SJCRH30 (cell line): ENCODE results near the gene SMYD3. TPM values are rescaled to one million over a fixed set of nuclear protein-coding genes. Genes with fewer than 3 reads are reported as not detected.

ENCODE experiments used
- DNase-seq, 2 experiments: peaks; one replicate each; pipeline ENCODE4 v3.0.0-alpha.2; 2015 to 2020
- H3K27ac ChIP-seq: fragments of 250-450 bp; sonication (Bioruptor Pico); 2 replicates; pipeline ENCODE4 v1.5.1; 2020; ENCODE audit warnings: mild to moderate bottlenecking, moderate library complexity
- H3K27me3 ChIP-seq: fragments of 250-450 bp; sonication (Bioruptor Pico); 2 replicates; pipeline ENCODE4 v1.5.1; 2020; ENCODE audit warnings: mild to moderate bottlenecking, moderate library complexity
- H3K36me3 ChIP-seq: fragments of 250-450 bp; sonication (Bioruptor Pico); 2 replicates; pipeline ENCODE4 v1.5.1; 2020; ENCODE audit warnings: mild to moderate bottlenecking, moderate library complexity
- H3K4me1 ChIP-seq: fragments of 250-450 bp; sonication (Bioruptor Pico); 2 replicates; pipeline ENCODE4 v1.5.1; 2020; ENCODE audit warnings: mild to moderate bottlenecking, moderate library complexity
- H3K4me3 ChIP-seq: fragments of 250-450 bp; sonication (Bioruptor Pico); 2 replicates; pipeline ENCODE4 v1.5.1; 2020; ENCODE audit warnings: mild to moderate bottlenecking, moderate library complexity
- H3K9me3 ChIP-seq: fragments of 250-450 bp; sonication (Bioruptor Pico); replicated peaks from 2 replicates; pipeline ENCODE4 v1.5.1; 2020; ENCODE audit warnings: mild to moderate bottlenecking, moderate library complexity
- total RNA-seq: library from RNA; depleted of rRNA; stranded (reverse); fragments of >200 nt; shearing (Covaris generic); gene quantifications from 2 replicates; pipeline ENCODE4 v1.2.3, GENCODE V29; 2014

The SMYD3 gene
- total RNA-seq, 1 experiment from 2014 or later: 18.1 TPM

- peaks cover 2% of the 10 kb centered on the region; the same call in 1 of the 2 replicates for H3K4me1 ChIP-seq
- H3K27me3 ChIP-seq: no peaks in the 10 kb centered on the region
- no peak overlapping the region for H3K4me3 ChIP-seq
- no peak for DNase-seq
- H3K27ac ChIP-seq: no peak overlapping the region
- H3K9me3 ChIP-seq: no peaks in the 10 kb centered on the region
- H3K36me3 ChIP-seq: no peaks in the 10 kb centered on the region
These were observed 606.0 kb downstream of the SMYD3 start for GRCh38 chr1:245901037-245901436.

DNA sequence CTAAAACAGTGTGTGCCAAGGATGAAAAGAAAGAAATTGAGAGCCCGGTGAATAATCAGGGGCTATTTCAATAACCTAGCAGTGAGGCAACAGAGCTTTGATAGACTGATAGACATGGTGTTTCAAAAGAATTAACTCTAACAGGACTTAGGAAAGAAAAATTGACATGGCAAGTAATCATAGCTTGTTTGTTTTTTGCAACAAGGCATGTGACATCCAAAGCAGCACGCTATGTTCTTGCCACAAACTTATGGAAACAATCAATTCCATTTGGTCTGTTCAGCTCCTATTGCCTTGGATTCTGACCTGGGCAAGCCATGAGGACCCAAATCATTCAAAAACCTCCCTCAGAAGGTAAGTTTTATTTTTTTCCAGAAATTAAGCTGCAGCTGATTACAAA is 608.5 kb downstream of the SMYD3 start:
- Histone ChIP-seq H3K27me3 (no peaks in the 10 kb centered on the region), H3K27ac (no peak overlapping the region), H3K4me1 (peaks cover 18% of the 10 kb centered on the region), H3K4me3 (no peak overlapping the region), H3K36me3 (no peaks in the 10 kb centered on the region), H3K9me3 (no peaks in the 10 kb centered on the region; the same call in 1 of the 2 replicates)
- DNase-seq: no peak

DNA sequence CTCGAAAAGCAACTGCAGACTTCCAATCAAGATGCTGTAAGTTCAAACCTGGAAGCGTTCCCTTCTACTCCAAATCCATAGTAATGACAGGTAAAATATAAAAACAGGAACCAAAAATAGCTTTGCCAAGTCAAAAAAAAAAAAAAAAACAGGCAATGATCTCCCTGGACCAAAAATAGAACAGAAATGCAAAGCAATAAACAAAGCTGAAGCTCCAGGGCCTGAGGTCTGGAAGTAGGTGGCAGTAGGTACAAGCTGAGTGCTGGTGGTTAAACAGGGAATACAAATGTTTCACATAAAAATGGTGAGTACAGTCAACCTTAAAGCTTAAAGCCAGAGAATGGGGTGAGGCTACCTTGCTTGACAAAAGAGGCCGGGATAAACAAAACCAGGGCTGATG is 610.8 kb downstream of the SMYD3 start:
- no peak overlapping the region for H3K27ac ChIP-seq
- H3K4me3 ChIP-seq: no peak overlapping the region
- DNase-seq: no peak
- H3K27me3 ChIP-seq: no peaks in the 10 kb centered on the region
- no peaks in the 10 kb centered on the region for H3K36me3 ChIP-seq
- H3K9me3 ChIP-seq: peaks cover 7% of the 10 kb centered on the region
- peaks cover 18% of the 10 kb centered on the region for H3K4me1 ChIP-seq

DNA sequence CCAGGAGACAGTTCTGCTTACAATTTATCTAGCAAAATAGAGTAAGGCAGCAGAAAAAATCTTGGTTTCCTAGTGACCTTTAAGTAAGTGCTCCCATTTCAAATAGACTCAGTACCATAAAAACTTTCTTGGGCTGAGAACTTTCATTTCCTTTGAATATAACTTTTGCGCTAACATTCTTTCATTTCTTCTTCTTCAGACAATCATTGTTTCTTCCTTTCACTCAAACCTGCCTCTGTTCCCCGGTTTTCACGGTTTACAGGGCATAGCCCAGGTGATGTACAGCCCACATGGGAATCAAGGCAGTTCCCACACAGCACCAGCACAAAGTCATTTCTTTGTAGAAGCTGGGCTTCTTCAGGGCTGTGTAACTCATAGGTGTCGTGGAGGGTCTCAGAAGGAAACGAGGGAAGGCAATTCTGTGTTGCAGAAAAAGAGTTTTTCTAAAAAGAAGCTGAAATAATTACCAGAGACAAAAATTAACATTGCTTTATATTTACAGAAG is 611.6 kb downstream of the SMYD3 start:
- Histone ChIP-seq H3K27me3 (no peaks in the 10 kb centered on the region), H3K4me3 (no peak overlapping the region), H3K9me3 (peaks cover 7% of the 10 kb centered on the region), H3K27ac (peak overlapping the region; percentile 51; the same call in 1 of the 2 replicates), H3K4me1 (peaks cover 18% of the 10 kb centered on the region), H3K36me3 (no peaks in the 10 kb centered on the region)
- DNase-seq: no peak

DNA sequence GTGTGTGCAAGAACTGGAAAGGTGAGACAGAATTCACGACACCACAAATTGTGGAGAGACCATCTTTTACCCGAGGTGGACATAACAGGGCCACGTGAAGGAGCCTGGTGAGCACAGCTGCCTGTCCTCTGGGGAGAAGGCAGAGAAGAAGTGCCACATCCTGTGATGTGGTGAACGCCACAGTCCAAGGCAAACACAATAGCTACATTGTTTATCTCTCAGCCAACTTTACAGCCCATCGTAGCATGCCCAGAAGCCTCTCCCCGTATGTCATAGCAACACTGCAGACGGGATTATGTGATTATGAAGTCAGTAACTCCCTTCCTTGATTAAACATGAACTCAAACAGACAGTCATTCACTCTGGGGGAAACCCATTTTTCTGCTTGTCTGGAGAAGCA is 612.2 kb downstream of the SMYD3 start:
- Histone ChIP-seq H3K4me3 (no peak overlapping the region), H3K9me3 (peaks cover 7% of the 10 kb centered on the region), H3K4me1 (peaks cover 18% of the 10 kb centered on the region), H3K27me3 (no peaks in the 10 kb centered on the region), H3K27ac (peak overlapping the region; percentile 51), H3K36me3 (no peaks in the 10 kb centered on the region)
- DNase-seq: peak; percentile 79 to 87

GRCh38 chr1:245893025-245893424 is 614.1 kb downstream of the SMYD3 start:
- peaks cover 10% of the 10 kb centered on the region for H3K9me3 ChIP-seq
- no peak for DNase-seq
- peaks cover 18% of the 10 kb centered on the region for H3K4me1 ChIP-seq
- H3K4me3 ChIP-seq: no peak overlapping the region
- no peaks in the 10 kb centered on the region for H3K27me3 ChIP-seq
- no peaks in the 10 kb centered on the region for H3K36me3 ChIP-seq
- H3K27ac ChIP-seq: no peak overlapping the region

DNA sequence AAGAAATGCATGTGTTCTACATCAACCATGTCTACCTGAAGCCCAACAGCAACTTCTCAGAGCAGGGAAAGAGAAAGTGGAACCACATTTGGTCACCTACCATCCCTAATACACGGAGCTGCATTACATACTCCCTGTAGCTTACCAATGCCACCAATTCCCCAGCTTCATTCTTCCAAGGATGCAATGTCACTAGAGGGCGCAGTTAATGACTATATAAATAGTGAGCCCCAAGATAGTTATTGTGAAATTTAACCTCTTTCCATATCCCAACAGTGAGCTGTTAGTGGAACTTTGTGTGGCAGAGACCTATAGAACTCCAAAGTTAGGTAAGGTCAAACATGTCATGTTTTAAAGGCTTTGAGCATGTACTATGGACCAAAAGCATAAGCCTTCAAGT is 618.3 kb downstream of the SMYD3 start:
- H3K27me3 ChIP-seq: no peaks in the 10 kb centered on the region
- peak in 1 of 2 experiments; percentile 36 for DNase-seq
- no peak overlapping the region for H3K27ac ChIP-seq
- H3K9me3 ChIP-seq: peaks cover 10% of the 10 kb centered on the region
- no peaks in the 10 kb centered on the region for H3K4me1 ChIP-seq
- no peak overlapping the region for H3K4me3 ChIP-seq
- H3K36me3 ChIP-seq: no peaks in the 10 kb centered on the region

GRCh38 chr1:245887829-245888228 is 619.2 kb downstream of the SMYD3 start:
- no peaks in the 10 kb centered on the region for H3K27me3 ChIP-seq
- no peak for DNase-seq

DNA sequence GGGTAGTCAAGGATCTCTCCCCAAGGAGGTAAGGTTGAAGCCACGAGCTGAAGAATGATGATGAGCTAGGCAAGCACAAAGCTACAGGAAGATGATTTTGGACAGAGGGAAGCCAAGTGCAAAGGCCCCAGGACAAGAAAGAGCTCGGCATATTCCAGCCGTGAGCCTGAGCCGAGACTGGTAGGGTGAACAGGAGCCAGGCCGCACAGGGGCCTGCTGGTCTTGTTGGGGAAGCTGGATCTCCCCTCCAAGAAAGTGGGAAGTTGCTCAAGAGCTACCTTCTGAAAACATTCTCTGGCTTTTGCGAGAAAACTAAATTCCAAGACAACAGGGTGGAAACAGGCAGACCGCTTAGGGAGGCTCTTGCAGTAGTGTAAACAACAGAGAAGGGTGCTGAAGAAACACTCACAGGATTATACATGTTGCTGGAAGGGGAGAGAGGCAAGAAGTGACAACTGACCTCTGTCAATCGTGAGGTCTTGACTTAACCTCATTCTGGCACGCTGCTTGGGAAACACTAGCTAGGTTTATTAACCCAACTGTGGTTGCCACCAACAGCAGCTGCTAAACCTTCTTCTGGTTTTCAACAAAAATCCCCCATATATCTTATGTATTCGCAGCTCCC is 625.2 kb downstream of the SMYD3 start:
- no peaks in the 10 kb centered on the region for H3K36me3 ChIP-seq
- H3K9me3 ChIP-seq: no peaks in the 10 kb centered on the region
- H3K4me3 ChIP-seq: no peak overlapping the region
- no peaks in the 10 kb centered on the region for H3K27me3 ChIP-seq
- peaks cover 12% of the 10 kb centered on the region for H3K4me1 ChIP-seq
- no peak overlapping the region for H3K27ac ChIP-seq
- DNase-seq: no peak

More at GRCh38 chr1:245887829-245888228, 619.2 kb downstream of the SMYD3 start:
- Histone ChIP-seq H3K9me3 (peaks cover 4% of the 10 kb centered on the region), H3K27ac (no peak overlapping the region), H3K36me3 (no peaks in the 10 kb centered on the region), H3K4me3 (no peak overlapping the region), H3K4me1 (no peaks in the 10 kb centered on the region)

DNA sequence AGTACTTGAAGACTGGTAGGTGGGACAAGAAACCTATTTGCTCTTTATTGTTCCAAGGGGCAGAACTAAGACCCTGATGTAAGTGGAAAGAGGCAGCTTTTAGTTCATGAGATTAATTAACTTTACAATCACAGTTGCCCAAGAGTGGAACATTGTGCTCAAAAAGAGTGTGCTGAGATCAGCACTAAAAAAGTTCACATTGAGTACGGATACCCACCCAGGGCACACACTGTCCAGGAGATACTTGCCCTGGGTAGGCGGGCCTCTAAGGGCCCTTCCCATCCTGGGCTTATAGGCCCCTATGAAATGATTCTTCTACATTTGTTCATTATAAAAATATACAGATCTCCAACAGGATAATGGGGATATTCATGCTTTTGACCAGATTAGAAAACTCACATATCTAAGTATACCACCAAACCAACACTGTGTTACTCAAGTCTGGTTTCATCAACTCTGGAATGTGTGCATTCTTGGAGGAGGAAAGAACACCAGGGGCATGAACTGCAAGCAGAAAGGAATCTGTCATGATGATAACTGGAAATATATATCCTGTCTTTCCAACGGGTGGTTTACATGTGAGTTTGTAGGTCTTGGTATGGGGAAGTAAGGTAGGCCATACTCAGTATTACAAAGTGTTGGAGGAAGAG is 626.2 kb downstream of the SMYD3 start:
- no peak overlapping the region for H3K4me3 ChIP-seq
- H3K9me3 ChIP-seq: no peaks in the 10 kb centered on the region
- DNase-seq: no peak
- peaks cover 15% of the 10 kb centered on the region for H3K4me1 ChIP-seq
- no peaks in the 10 kb centered on the region for H3K27me3 ChIP-seq
- no peaks in the 10 kb centered on the region for H3K36me3 ChIP-seq
- H3K27ac ChIP-seq: no peak overlapping the region

- Histone ChIP-seq H3K27me3 (no peaks in the 10 kb centered on the region), H3K4me3 (no peak overlapping the region), H3K36me3 (no peaks in the 10 kb centered on the region), H3K27ac (no peak overlapping the region), H3K9me3 (no peaks in the 10 kb centered on the region), H3K4me1 (peaks cover 15% of the 10 kb centered on the region)
- DNase-seq: no peak
These were observed 628.0 kb downstream of the SMYD3 start for GRCh38 chr1:245879091-245879490.

DNA sequence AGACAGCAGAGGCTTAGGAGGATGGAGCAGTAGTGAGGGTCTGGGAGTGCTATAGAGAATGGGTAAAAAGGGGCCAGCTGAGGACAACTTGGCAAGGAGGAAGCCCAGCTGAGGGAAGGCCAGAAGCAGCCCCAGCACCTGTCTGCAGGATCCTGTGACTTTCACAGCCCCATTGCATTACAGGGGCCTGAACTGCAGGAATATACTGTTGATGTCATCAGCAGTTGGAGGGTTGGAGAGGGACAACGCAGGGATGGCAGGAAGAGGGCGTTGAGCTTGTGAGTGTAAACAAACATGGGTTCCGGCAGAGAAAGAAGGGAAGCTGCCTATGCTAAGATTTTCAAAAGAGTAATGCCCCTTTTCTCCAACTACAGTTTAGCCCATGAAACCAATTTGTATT is 628.5 kb downstream of the SMYD3 start:
- no peaks in the 10 kb centered on the region for H3K27me3 ChIP-seq
- H3K36me3 ChIP-seq: no peaks in the 10 kb centered on the region
- peak; percentile 63 to 77 for DNase-seq
- no peak overlapping the region for H3K27ac ChIP-seq
- peaks cover 15% of the 10 kb centered on the region for H3K4me1 ChIP-seq
- H3K4me3 ChIP-seq: no peak overlapping the region
- no peaks in the 10 kb centered on the region for H3K9me3 ChIP-seq

- no peak overlapping the region for H3K27ac ChIP-seq
- peaks cover 15% of the 10 kb centered on the region for H3K4me1 ChIP-seq
- H3K36me3 ChIP-seq: no peaks in the 10 kb centered on the region
- no peaks in the 10 kb centered on the region for H3K9me3 ChIP-seq
- H3K27me3 ChIP-seq: no peaks in the 10 kb centered on the region
- no peak overlapping the region for H3K4me3 ChIP-seq
- DNase-seq: no peak
These were observed 629.1 kb downstream of the SMYD3 start for GRCh38 chr1:245877976-245878375.

- H3K4me3 ChIP-seq: no peak overlapping the region
- DNase-seq: peak; percentile 19 to 31
- H3K9me3 ChIP-seq: no peaks in the 10 kb centered on the region
- peaks cover 15% of the 10 kb centered on the region for H3K4me1 ChIP-seq
- no peak overlapping the region for H3K27ac ChIP-seq
- H3K36me3 ChIP-seq: no peaks in the 10 kb centered on the region
- H3K27me3 ChIP-seq: no peaks in the 10 kb centered on the region
These were observed 630.5 kb downstream of the SMYD3 start for GRCh38 chr1:245876586-245876985.

GRCh38 chr1:245875581-245876261 is 631.4 kb downstream of the SMYD3 start:
- no peaks in the 10 kb centered on the region for H3K36me3 ChIP-seq
- H3K4me1 ChIP-seq: peaks cover 15% of the 10 kb centered on the region
- no peaks in the 10 kb centered on the region for H3K27me3 ChIP-seq
- H3K4me3 ChIP-seq: no peak overlapping the region
- DNase-seq: no peak
- H3K9me3 ChIP-seq: no peaks in the 10 kb centered on the region
- H3K27ac ChIP-seq: no peak overlapping the region
